Measurements from ENCODE around the gene TBC1D21.

TBC1D21 gene

GRCh38 chr15:73901126-73901810 lies 27.9 kb downstream of the TBC1D21 start:
- TF ChIP-seq CTCF (IDR thresholded peaks at IDR 0.05): no peak

GRCh38 chr15:73902121-73903020 lies 29.0 kb downstream of the TBC1D21 start:
- no peak for TF ChIP-seq CTCF (IDR thresholded peaks at IDR 0.05)

GRCh38 chr15:73904026-73904815 lies 30.9 kb downstream of the TBC1D21 start:
- no peak for TF ChIP-seq CTCF (IDR thresholded peaks at IDR 0.05)

GRCh38 chr15:73905225-73905827 lies 32.0 kb downstream of the TBC1D21 start:
- no peak for TF ChIP-seq CTCF (IDR thresholded peaks at IDR 0.05)

GRCh38 chr15:73906346-73907034 lies 33.1 kb downstream of the TBC1D21 start:
- TF ChIP-seq CTCF (IDR thresholded peaks at IDR 0.05): no peak

- no peak for TF ChIP-seq CTCF (IDR thresholded peaks at IDR 0.05)
Measured at GRCh38 chr15:73907035-73907408, 33.7 kb downstream of the TBC1D21 start.

Data from LNCAP (cell line).